Right lobe of liver (tissue), 6 donors: ENCODE measurements around the gene SDK1. TPM values are rescaled to one million over a fixed set of nuclear protein-coding genes. Genes with fewer than 3 reads are reported as not detected.

Experiments
- ATAC-seq, 4 donors: fragments of 200-7000 bp; cut with Tn5 transposase; one replicate each; pipeline ENCODE4 v1.9.1; 2020; ENCODE audit warnings: mild to moderate bottlenecking in 4 of 4, moderate library complexity in 4 of 4
- DNase-seq, 3 donors: peaks; one replicate each; pipeline ENCODE4 v3.0.0-alpha.2; 2020
- H3K27ac ChIP-seq, 3 donors: fragments of 200-600 bp; one replicate each; pipeline ENCODE4 v1.8.0; 2022
- H3K27me3 ChIP-seq, 2 donors: fragments of 200-600 bp; one replicate each; pipeline ENCODE4 v1.8.0; 2022
- H3K36me3 ChIP-seq, 4 donors: fragments of 200-600 bp; sonication (generic) in 1 of 4; one replicate each; pipeline versions ENCODE4 v1.5.1 to v1.8.0; 2017 to 2022; ENCODE audit warnings: control low read depth in 1 of 4
- H3K4me1 ChIP-seq, 4 donors: fragments of 200-600 bp; sonication (generic) in 1 of 4; one replicate each; pipeline versions ENCODE4 v1.5.1 to v1.8.0; 2017 to 2022; ENCODE audit warnings: control low read depth in 1 of 4
- H3K4me3 ChIP-seq, 3 donors: fragments of 200-600 bp; one replicate each; pipeline ENCODE4 v1.8.0; 2022
- H3K9me3 ChIP-seq, 4 donors: fragments of 200-600 bp; sonication (generic) in 1 of 4; one replicate each; pipeline versions ENCODE4 v1.5.1 to v1.8.0; 2017 to 2022; ENCODE audit warnings: control low read depth in 1 of 4
- POLR2A ChIP-seq: fragments of 450-650 bp; IDR thresholded peaks from one replicate; pipeline ENCODE4 v1.6.1; 2017; ENCODE audit warnings: antibody characterized with exemption, mild to moderate bottlenecking
- WGBS: methylation state at CpG from one replicate; pipeline ENCODE4 v1.1.6; 2018; ENCODE audit warnings: low coverage, low lambda C conversion rate; ENCODE audit not compliant: insufficient coverage; ENCODE audit errors: missing lambda C conversion rate; 5-methylcytosine and 5-hydroxymethylcytosine counted together
- intact Hi-C, 2 donors: fragments of 100-400 bp; cut with DNase I; formaldehyde crosslinking; loops; one replicate each; pipeline versions ENCODE4 v1.11.2 to v1.14.1; 2022
- total RNA-seq, 6 experiments: library from RNA; depleted of rRNA in 2 of 6; stranded (reverse); fragments of >200 nt in 2 of 6; fragmentation: NEBNext Ultra II Directional in 3 of 6; extraction: Animal tissue kit (Norgen Biotek cat#: 25700) in 3 of 6; gene quantifications; one replicate each; pipeline versions ENCODE4 v1.1.0 to v1.2.4, GENCODE V29; 2016 to 2023
- TF ChIP-seq, protein P1 (sequence below), 4 donors: fragments of 200-600 bp in 3 of 4; fragments of 450-650 bp in 1 of 4; IDR thresholded peaks; one replicate each; pipeline versions ENCODE4 v1.5.1 to v1.8.0; 2016 to 2022; ENCODE audit warnings: antibody characterized with exemption in 4 of 4, mild to moderate bottlenecking in 2 of 4
- donor health status: DM: no; HTN: yes; CAD: no.
- donor health status: DM: no; HTN: no; CAD: no.
- donor health status: DM: no; HTN: no; CAD: no.
- donor health status: DM: no; HTN: yes; CAD: no.
- donor health status: DM: no; HTN: yes; CAD: no.

The SDK1 gene
- total RNA-seq, 6 experiments from 2014 or later = 0.07 to 1.4 (median 0.65) TPM

DNA sequence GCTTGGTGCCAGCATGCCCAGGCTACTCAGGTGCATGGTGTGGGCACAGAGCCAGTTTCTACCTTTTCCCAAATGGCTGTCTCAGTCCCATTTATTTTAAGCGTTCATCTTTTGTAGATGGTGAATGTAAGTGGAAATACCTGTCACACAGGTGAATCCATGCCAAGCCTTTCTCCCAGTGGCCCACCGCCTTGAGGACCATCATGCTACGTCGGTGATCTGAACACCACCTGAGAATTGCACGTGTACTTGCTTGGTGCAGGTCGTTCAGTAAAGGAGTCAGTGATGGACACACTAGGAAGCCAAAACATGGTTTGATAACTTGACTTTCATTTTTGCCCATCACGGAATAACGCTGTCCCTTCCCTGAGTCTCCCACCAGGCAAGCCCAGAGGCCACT is 714.3 kb downstream of the SDK1 start:
- ATAC-seq (no peak), DNase-seq (no peak)
- Histone ChIP-seq H3K27me3 (no peaks in the 10 kb centered on the region), H3K4me1 (peaks cover 0 to 10% (median 0%) of the 10 kb centered on the region in 4 donors), H3K36me3 (no peaks in the 10 kb centered on the region), H3K9me3 (no peaks in the 10 kb centered on the region), H3K27ac (no peak overlapping the region), H3K4me3 (no peak overlapping the region)
- intact Hi-C loops = no loop called here
- TF ChIP-seq, protein P1, sequence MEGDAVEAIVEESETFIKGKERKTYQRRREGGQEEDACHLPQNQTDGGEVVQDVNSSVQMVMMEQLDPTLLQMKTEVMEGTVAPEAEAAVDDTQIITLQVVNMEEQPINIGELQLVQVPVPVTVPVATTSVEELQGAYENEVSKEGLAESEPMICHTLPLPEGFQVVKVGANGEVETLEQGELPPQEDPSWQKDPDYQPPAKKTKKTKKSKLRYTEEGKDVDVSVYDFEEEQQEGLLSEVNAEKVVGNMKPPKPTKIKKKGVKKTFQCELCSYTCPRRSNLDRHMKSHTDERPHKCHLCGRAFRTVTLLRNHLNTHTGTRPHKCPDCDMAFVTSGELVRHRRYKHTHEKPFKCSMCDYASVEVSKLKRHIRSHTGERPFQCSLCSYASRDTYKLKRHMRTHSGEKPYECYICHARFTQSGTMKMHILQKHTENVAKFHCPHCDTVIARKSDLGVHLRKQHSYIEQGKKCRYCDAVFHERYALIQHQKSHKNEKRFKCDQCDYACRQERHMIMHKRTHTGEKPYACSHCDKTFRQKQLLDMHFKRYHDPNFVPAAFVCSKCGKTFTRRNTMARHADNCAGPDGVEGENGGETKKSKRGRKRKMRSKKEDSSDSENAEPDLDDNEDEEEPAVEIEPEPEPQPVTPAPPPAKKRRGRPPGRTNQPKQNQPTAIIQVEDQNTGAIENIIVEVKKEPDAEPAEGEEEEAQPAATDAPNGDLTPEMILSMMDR (IDR thresholded peaks at IDR 0.05) = no peak
- TF ChIP-seq POLR2A = no peak
- WGBS = 92% methylated on average over 7 of the region's 8 CpGs

DNA sequence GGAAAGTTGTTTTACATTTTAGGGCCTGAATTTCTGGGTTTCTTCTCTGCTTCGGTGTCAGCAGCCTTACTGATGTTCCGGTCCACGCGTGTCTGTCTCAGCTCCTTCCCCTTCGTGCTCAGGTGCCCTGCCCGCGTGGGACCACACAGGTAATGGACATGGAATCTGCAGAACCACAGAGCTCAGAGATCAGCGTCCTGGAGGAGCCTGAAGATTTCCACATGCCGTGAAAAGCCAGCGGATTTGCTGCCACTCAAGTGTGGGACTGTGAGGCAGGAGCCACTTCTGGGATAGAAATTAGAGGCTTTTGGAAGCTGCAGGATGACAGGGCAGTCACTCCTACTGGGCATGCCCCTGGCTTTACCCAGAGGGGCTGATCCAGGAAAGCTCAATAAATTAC is 714.9 kb downstream of the SDK1 start:
- ATAC-seq (no peak), DNase-seq (no peak)
- Histone ChIP-seq H3K27me3 (no peaks in the 10 kb centered on the region), H3K27ac (no peak overlapping the region), H3K4me1 (peaks cover 0 to 10% (median 0%) of the 10 kb centered on the region in 4 donors), H3K4me3 (no peak overlapping the region), H3K36me3 (no peaks in the 10 kb centered on the region), H3K9me3 (no peaks in the 10 kb centered on the region)
- TF ChIP-seq, protein P1 (IDR thresholded peaks at IDR 0.05) = no peak
- no peak for TF ChIP-seq POLR2A
- intact Hi-C loops = no loop called here
- 22% methylated on average over 1 of the region's 10 CpGs for WGBS

DNA sequence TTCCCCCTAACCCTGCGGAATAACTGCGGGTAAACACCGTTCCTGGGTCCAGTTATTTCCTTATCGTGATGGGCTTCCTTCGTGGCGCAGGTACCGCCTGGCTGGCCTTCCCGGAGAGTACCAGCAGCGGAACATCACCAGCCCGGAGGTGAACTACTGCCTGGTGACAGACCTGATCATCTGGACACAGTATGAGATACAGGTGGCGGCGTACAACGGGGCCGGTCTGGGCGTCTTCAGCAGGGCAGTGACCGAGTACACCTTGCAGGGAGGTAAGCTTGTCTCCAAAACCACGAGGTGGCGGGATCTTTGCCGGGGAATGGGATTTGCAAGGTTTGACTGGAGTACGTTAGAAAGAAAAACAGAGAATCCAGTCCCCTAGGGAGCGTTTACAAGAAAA is 716.0 kb downstream of the SDK1 start:
- no peak overlapping the region for H3K4me3 ChIP-seq
- H3K9me3 ChIP-seq = no peaks in the 10 kb centered on the region
- no peak for TF ChIP-seq POLR2A
- TF ChIP-seq, protein P1 (IDR thresholded peaks at IDR 0.05) = no peak
- ATAC-seq (no peak), DNase-seq (no peak)
- peaks cover 0 to 10% (median 0%) of the 10 kb centered on the region in 4 donors for H3K4me1 ChIP-seq
- H3K27ac ChIP-seq = no peak overlapping the region
- H3K27me3 ChIP-seq = no peaks in the 10 kb centered on the region
- intact Hi-C loops = no loop called here
- H3K36me3 ChIP-seq = no peaks in the 10 kb centered on the region
- 88% methylated on average over 20 of the region's 21 CpGs for WGBS

DNA sequence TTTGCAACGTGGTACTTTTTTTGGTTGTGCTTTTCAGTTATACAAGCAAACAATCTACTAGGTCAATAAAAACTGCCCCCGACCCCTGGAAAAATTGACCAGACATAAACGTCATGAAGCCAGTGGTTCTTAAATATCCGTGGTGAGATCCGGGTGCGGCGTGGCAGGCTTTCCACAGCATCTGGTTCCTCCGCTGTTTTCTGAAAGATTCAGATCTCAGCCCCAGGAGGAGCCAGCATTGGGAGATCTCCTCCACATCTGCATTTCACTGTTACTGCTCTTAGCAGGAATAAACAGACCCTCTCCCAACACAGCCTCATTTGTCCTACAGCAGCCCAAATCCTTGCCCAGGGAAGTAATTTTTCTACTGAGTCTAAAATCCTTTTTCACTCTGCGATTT is 716.7 kb downstream of the SDK1 start:
- TF ChIP-seq, protein P1 (IDR thresholded peaks at IDR 0.05) = no peak
- no peak for TF ChIP-seq POLR2A
- ATAC-seq = no peak
- Histone ChIP-seq H3K4me1 (peaks cover 0 to 8% (median 0%) of the 10 kb centered on the region in 4 donors), H3K9me3 (no peaks in the 10 kb centered on the region), H3K36me3 (no peaks in the 10 kb centered on the region), H3K27ac (no peak overlapping the region), H3K4me3 (no peak overlapping the region), H3K27me3 (no peaks in the 10 kb centered on the region)
- intact Hi-C loops = no loop called here
- DNase-seq = peak in 1 of 3 donors; percentile 15
- WGBS = 79% methylated on average over 9 of the region's 9 CpGs
